ENCODE results near the gene PACSIN3. TPM values are rescaled to one million over a fixed set of nuclear protein-coding genes. Genes with fewer than 3 reads are reported as not detected.

Gene PACSIN3
- total and polyA plus RNA-seq, 2 donors (not counting 3 experiments of a cell fraction or from before 2014, with no cell fraction given): 15.2 to 27.2 TPM

DNA sequence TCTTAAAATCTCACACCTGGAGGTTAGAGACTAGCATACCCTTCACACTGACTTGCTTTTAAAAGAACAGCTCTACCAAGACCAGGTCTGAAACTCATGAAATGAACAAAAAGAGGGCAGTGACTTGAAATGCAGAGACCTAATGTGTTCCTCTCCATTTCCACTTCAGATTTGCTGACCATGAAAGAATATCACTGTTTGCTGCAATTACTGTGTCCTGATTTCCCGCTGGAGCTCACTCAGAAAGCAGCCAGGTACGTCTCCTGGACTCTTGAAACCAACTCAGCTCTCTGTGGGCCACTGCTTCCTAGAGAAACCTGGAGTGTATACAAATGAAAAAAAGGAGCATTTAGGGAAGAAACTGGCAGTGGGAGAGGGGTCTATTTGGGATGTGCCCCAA is 48.8 kb downstream of the PACSIN3 start:
- FAIRE-seq (no peak), DNase-seq (ENCODE audit: low read depth, low spot score) (no peak)
- POLR2A ChIA-PET: no interaction called here
- BruUV-seq (replicated peaks): no TSS peak
- no peaks in the 10 kb centered on the region for H3K79me2 ChIP-seq (ENCODE audit: control insufficient read depth, insufficient read depth, low read length)
- H3K4me3 ChIP-seq (replicated peaks in 1 of 3; ENCODE audit: insufficient read depth in 1 of 3, low read depth in 1 of 3, low read length in 3 of 3): no peak overlapping the region
- TF ChIP-seq MYC (IDR thresholded peaks at IDR 0.05; ENCODE audit: low read depth, low read length) (no peak), POLR2A (IDR thresholded peaks at IDR 0.05; ENCODE audit: low read depth, low read length) (no peak), EZH2 (IDR thresholded peaks at IDR 0.05; ENCODE audit: borderline replicate concordance, low read depth, low read length, severe bottlenecking) (no peak)
- H3K9ac ChIP-seq (replicated peaks; ENCODE audit: extremely low read depth, insufficient read depth, low read length): no peak overlapping the region
- no peaks in the 10 kb centered on the region for H3K36me3 ChIP-seq (ENCODE audit: control insufficient read depth in 2 of 2, extremely low read depth in 1 of 2, insufficient read depth in 2 of 2, low read length in 2 of 2)
- no peak overlapping the region for H2AFZ ChIP-seq (ENCODE audit: low read depth, low read length)
- H3K27me3 ChIP-seq (ENCODE audit: control insufficient read depth in 2 of 2, insufficient read depth in 2 of 2, low read length in 2 of 2): no peaks in the 10 kb centered on the region
- no peaks in the 10 kb centered on the region for H4K20me1 ChIP-seq (replicated peaks; ENCODE audit: control insufficient read depth, extremely low read depth, insufficient read depth, low read length)
- dilution Hi-C loops (cut with MboI; ENCODE audit: extremely low pct_ligation_motif_present, low sequenced_read_pairs): no loop called here
- intact Hi-C loops (cut with micrococcal nuclease): no loop called here
- no peaks in the 10 kb centered on the region for H3K9me1 ChIP-seq (replicated peaks; ENCODE audit: control insufficient read depth, extremely low read depth, insufficient read depth, low read length)
- no peaks in the 10 kb centered on the region for H3K9me3 ChIP-seq (replicated peaks; ENCODE audit: control insufficient read depth, insufficient read depth, low read length)
- H3K4me2 ChIP-seq (ENCODE audit: insufficient read depth, low read length): no peak overlapping the region
- H3K4me1 ChIP-seq (ENCODE audit: control insufficient read depth, extremely low read depth, insufficient read depth, low read length): no peaks in the 10 kb centered on the region
- CTCF ChIA-PET: no interaction called here
- H3K27ac ChIP-seq (ENCODE audit: insufficient read depth, low read depth, low read length): no peak overlapping the region

DNA sequence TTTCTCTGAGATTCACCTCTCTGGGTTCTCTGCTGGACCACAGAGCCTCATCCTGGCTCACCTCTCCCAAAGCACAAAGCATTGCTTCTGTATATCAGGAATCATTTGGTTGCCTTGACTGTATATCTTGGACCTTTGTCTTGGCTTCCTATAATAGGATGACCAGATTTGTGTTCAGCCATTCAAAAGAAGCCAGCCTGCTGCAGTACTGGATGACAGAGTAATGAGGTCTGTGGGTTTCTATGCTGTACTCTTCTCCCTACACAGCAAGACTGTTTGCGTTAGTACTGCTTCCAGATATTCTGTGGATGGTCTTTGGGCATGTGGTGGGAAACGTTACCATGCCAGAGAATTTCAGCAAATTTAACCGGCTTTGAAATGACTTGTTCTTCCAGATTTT is 49.3 kb downstream of the PACSIN3 start:
- H3K9ac ChIP-seq (replicated peaks; ENCODE audit: extremely low read depth, insufficient read depth, low read length): no peak overlapping the region
- H4K20me1 ChIP-seq (replicated peaks; ENCODE audit: control insufficient read depth, extremely low read depth, insufficient read depth, low read length): no peaks in the 10 kb centered on the region
- H3K36me3 ChIP-seq (ENCODE audit: control insufficient read depth in 2 of 2, extremely low read depth in 1 of 2, insufficient read depth in 2 of 2, low read length in 2 of 2): no peaks in the 10 kb centered on the region
- TF ChIP-seq JUN (IDR thresholded peaks at IDR 0.05; ENCODE audit: borderline replicate concordance, insufficient read depth, insufficient read length, low read depth) (no peak), POLR2AphosphoS5 (IDR thresholded peaks at IDR 0.05; ENCODE audit: insufficient read depth, low read depth, low read length) (no peak), EZH2 (IDR thresholded peaks at IDR 0.05; ENCODE audit: borderline replicate concordance, low read depth, low read length, severe bottlenecking) (no peak), FOS (IDR thresholded peaks at IDR 0.05; ENCODE audit: borderline replicate concordance, insufficient read depth, low read length) (no peak), POLR2A (IDR thresholded peaks at IDR 0.05; ENCODE audit: low read depth, low read length) (no peak), GATA2 (IDR thresholded peaks at IDR 0.05; ENCODE audit: insufficient read depth, insufficient read length, low read depth, low read length) (no peak), MYC (IDR thresholded peaks at IDR 0.05; ENCODE audit: low read depth, low read length) (no peak)
- TF ChIP-seq, protein P1, sequence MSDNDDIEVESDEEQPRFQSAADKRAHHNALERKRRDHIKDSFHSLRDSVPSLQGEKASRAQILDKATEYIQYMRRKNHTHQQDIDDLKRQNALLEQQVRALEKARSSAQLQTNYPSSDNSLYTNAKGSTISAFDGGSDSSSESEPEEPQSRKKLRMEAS (IDR thresholded peaks at IDR 0.05; ENCODE audit: insufficient read depth, insufficient read length): no peak
- TF ChIP-seq, protein P2, sequence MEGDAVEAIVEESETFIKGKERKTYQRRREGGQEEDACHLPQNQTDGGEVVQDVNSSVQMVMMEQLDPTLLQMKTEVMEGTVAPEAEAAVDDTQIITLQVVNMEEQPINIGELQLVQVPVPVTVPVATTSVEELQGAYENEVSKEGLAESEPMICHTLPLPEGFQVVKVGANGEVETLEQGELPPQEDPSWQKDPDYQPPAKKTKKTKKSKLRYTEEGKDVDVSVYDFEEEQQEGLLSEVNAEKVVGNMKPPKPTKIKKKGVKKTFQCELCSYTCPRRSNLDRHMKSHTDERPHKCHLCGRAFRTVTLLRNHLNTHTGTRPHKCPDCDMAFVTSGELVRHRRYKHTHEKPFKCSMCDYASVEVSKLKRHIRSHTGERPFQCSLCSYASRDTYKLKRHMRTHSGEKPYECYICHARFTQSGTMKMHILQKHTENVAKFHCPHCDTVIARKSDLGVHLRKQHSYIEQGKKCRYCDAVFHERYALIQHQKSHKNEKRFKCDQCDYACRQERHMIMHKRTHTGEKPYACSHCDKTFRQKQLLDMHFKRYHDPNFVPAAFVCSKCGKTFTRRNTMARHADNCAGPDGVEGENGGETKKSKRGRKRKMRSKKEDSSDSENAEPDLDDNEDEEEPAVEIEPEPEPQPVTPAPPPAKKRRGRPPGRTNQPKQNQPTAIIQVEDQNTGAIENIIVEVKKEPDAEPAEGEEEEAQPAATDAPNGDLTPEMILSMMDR (IDR thresholded peaks at IDR 0.05; ENCODE audit: extremely low read depth in 1 of 2, insufficient read depth in 1 of 2, low read depth in 1 of 2, low read length in 2 of 2): no peak
- no peak overlapping the region for H2AFZ ChIP-seq (ENCODE audit: low read depth, low read length)
- no TSS peak for BruUV-seq (replicated peaks)
- no peaks in the 10 kb centered on the region for H3K79me2 ChIP-seq (ENCODE audit: control insufficient read depth, insufficient read depth, low read length)
- DNase-seq (ENCODE audit: low read depth, low spot score) (no peak), FAIRE-seq (no peak)
- H3K27me3 ChIP-seq (ENCODE audit: control insufficient read depth in 2 of 2, insufficient read depth in 2 of 2, low read length in 2 of 2): no peaks in the 10 kb centered on the region
- dilution Hi-C loops (cut with MboI; ENCODE audit: extremely low pct_ligation_motif_present, low sequenced_read_pairs) (no loop called here), intact Hi-C loops (cut with micrococcal nuclease) (no loop called here)
- no peak overlapping the region for H3K4me2 ChIP-seq (ENCODE audit: insufficient read depth, low read length)
- H3K27ac ChIP-seq (ENCODE audit: insufficient read depth, low read depth, low read length): no peak overlapping the region
- no peaks in the 10 kb centered on the region for H3K4me1 ChIP-seq (ENCODE audit: control insufficient read depth, extremely low read depth, insufficient read depth, low read length)
- ChIA-PET POLR2A (no interaction called here), CTCF (no interaction called here)
- no peaks in the 10 kb centered on the region for H3K9me1 ChIP-seq (replicated peaks; ENCODE audit: control insufficient read depth, extremely low read depth, insufficient read depth, low read length)
- no peak overlapping the region for H3K4me3 ChIP-seq (replicated peaks in 1 of 3; ENCODE audit: insufficient read depth in 1 of 3, low read depth in 1 of 3, low read length in 3 of 3)
- H3K9me3 ChIP-seq (replicated peaks; ENCODE audit: control insufficient read depth, insufficient read depth, low read length): no peaks in the 10 kb centered on the region

Data from endothelial cell of umbilical vein (primary cell).